H1 (cell line): ENCODE results near the gene COX14. TPM values are rescaled to one million over a fixed set of nuclear protein-coding genes. Genes with fewer than 3 reads are reported as not detected.

ENCODE experiments used
- CTCF ChIA-PET: fragments of 300-600 bp; sonication (Branson Sonifier 250); formaldehyde crosslinking; loops from one replicate; lab custom pipeline; 2021; ENCODE audit not compliant: partially characterized antibody; lab: Charles Lee
- POLR2A ChIA-PET: fragments of 300-600 bp; sonication (Branson Sonifier 250); formaldehyde crosslinking; loops from one replicate; lab custom pipeline; 2021; ENCODE audit warnings: inconsistent platforms; ENCODE audit not compliant: partially characterized antibody; lab: Charles Lee
- DNase-seq, 2 experiments: peaks; one replicate each; pipeline versions ENCODE4 v3.0.0 to v3.0.0-alpha.2; 2010 to 2022; ENCODE audit warnings: low spot score in 2 of 2, low read depth in 1 of 2, mixed read lengths in 1 of 2
- FAIRE-seq: peaks from 2 replicates; lab custom pipeline; 2011; peaks lifted over from hg19 to GRCh38; lab: Jason Lieb, UNC
- H2AFZ ChIP-seq: 2 replicates; pipeline ENCODE4 v1.8.1; 2012; ENCODE audit warnings: low read length, inconsistent platforms
- H2AK5ac ChIP-seq: 2 replicates; pipeline ENCODE4 v1.6.1; 2013; ENCODE audit warnings: low read depth, low read length
- H2BK120ac ChIP-seq: replicated peaks from 2 replicates; pipeline ENCODE3; 2013; ENCODE audit warnings: low read depth, low read length, inconsistent platforms
- H2BK12ac ChIP-seq: 2 replicates; pipeline ENCODE4 v1.6.1; 2013; ENCODE audit warnings: low read depth, low read length
- H2BK15ac ChIP-seq: 2 replicates; pipeline ENCODE4 v1.6.1; 2013; ENCODE audit warnings: low read length
- H2BK20ac ChIP-seq: 2 replicates; pipeline ENCODE4 v1.6.1; 2013; ENCODE audit warnings: low read length
- H2BK5ac ChIP-seq: 2 replicates; pipeline ENCODE4 v1.6.1; 2013; ENCODE audit warnings: low read depth, low read length
- H3K14ac ChIP-seq: 2 replicates; pipeline ENCODE4 v1.6.1; 2013; ENCODE audit warnings: inconsistent platforms; ENCODE audit not compliant: insufficient read length
- H3K18ac ChIP-seq: 2 replicates; pipeline ENCODE4 v1.6.1; 2013; ENCODE audit warnings: low read length; ENCODE audit errors: extremely low read depth
- H3K23ac ChIP-seq: 2 replicates; pipeline ENCODE4 v1.6.1; 2013; ENCODE audit warnings: inconsistent platforms; ENCODE audit not compliant: insufficient read length
- H3K23me2 ChIP-seq: 2 replicates; pipeline ENCODE4 v1.6.1; 2013; ENCODE audit warnings: low read depth, low read length
- H3K27ac ChIP-seq: 2 replicates; pipeline ENCODE4 v1.6.1; 2011; ENCODE audit warnings: low read depth, low read length, inconsistent platforms
- H3K27me3 ChIP-seq, 4 experiments: replicated peaks in 1 of 4; 1 replicate in 1 of 4; 2 replicates in 3 of 4; pipeline versions ENCODE4 v1.6.1 to v1.8.1; 2011 to 2013; ENCODE audit warnings: low read length in 3 of 4, mild to moderate bottlenecking in 3 of 4, inconsistent platforms in 2 of 4, mixed read lengths in 2 of 4, moderate library complexity in 1 of 4; ENCODE audit not compliant: control insufficient read depth in 3 of 4, insufficient read depth in 3 of 4; ENCODE audit errors: extremely low read depth in 1 of 4
- H3K36me3 ChIP-seq, 4 experiments: 2 replicates each; pipeline versions ENCODE4 v1.6.1 to v1.8.1; 2011 to 2013; ENCODE audit warnings: mild to moderate bottlenecking in 4 of 4, low read length in 3 of 4, moderate library complexity in 2 of 4, control low read depth in 1 of 4, inconsistent platforms in 1 of 4; ENCODE audit not compliant: insufficient read depth in 4 of 4, control insufficient read depth in 2 of 4
- H3K4ac ChIP-seq: replicated peaks from 2 replicates; pipeline ENCODE3; 2013; ENCODE audit warnings: low read length, low read depth, mixed read lengths, inconsistent platforms; ENCODE audit not compliant: insufficient read length
- H3K4me1 ChIP-seq, 4 experiments: replicated peaks in 1 of 4; 1 replicate in 1 of 4; 2 replicates in 3 of 4; pipeline versions ENCODE4 v1.6.1 to v1.8.1; 2011 to 2013; ENCODE audit warnings: low read length in 3 of 4, inconsistent platforms in 2 of 4, mixed read lengths in 1 of 4; ENCODE audit not compliant: insufficient read depth in 4 of 4, control insufficient read depth in 3 of 4
- H3K4me2 ChIP-seq, 2 experiments: 2 replicates each; pipeline versions ENCODE4 v1.6.1 to v1.8.1; 2011 to 2013; ENCODE audit warnings: low read depth in 2 of 2, low read length in 2 of 2, control low read depth in 1 of 2, inconsistent platforms in 1 of 2, mild to moderate bottlenecking in 1 of 2; ENCODE audit not compliant: insufficient read depth in 1 of 2
- H3K4me3 ChIP-seq, 4 experiments: fragments of 200-600, 300-600 bp in 1 of 4; sonication (generic), shearing (Covaris generic), sonication (Bioruptor Twin) in 1 of 4; 2 replicates each; pipeline versions ENCODE4 v1.5.1 to v1.8.1; 2011 to 2016; ENCODE audit warnings: low read length in 4 of 4, low read depth in 3 of 4, control low read depth in 2 of 4, inconsistent platforms in 2 of 4, mild to moderate bottlenecking in 2 of 4, mixed read lengths in 1 of 4, moderate library complexity in 1 of 4; ENCODE audit not compliant: insufficient read depth in 2 of 4; ENCODE audit errors: extremely low read depth in 1 of 4
- H3K56ac ChIP-seq: replicated peaks from 2 replicates; pipeline ENCODE3; 2013; ENCODE audit warnings: low read depth, mild to moderate bottlenecking, mixed read lengths, low read length, inconsistent platforms; ENCODE audit not compliant: insufficient read length
- H3K79me1 ChIP-seq: 2 replicates; pipeline ENCODE4 v1.6.1; 2013; ENCODE audit warnings: low read depth, low read length, control low read depth
- H3K79me2 ChIP-seq, 2 experiments: 2 replicates each; pipeline versions ENCODE4 v1.6.1 to v1.8.1; 2012 to 2013; ENCODE audit warnings: low read length in 2 of 2, mild to moderate bottlenecking in 2 of 2, inconsistent platforms in 1 of 2; ENCODE audit not compliant: insufficient read depth in 2 of 2, control insufficient read depth in 1 of 2
- H3K9ac ChIP-seq, 4 experiments: replicated peaks in 1 of 4; 1 replicate in 1 of 4; 2 replicates in 3 of 4; pipeline versions ENCODE4 v1.6.1 to v1.8.1; 2011 to 2013; ENCODE audit warnings: low read depth in 3 of 4, low read length in 3 of 4, control low read depth in 2 of 4, mild to moderate bottlenecking in 2 of 4, moderate library complexity in 2 of 4, inconsistent platforms in 1 of 4; ENCODE audit errors: extremely low read depth in 1 of 4
- H3K9me3 ChIP-seq, 2 experiments: 2 replicates each; pipeline versions ENCODE4 v1.6.1 to v1.8.1; 2012 to 2013; ENCODE audit warnings: mild to moderate bottlenecking in 2 of 2, moderate library complexity in 2 of 2, control low read depth in 1 of 2, inconsistent platforms in 1 of 2, low read depth in 1 of 2, low read length in 1 of 2, mixed read lengths in 1 of 2; ENCODE audit not compliant: insufficient read depth in 2 of 2
- H4K20me1 ChIP-seq, 2 experiments: replicated peaks in 1 of 2; 2 replicates each; pipeline versions ENCODE3 to v1.8.1; 2011 to 2013; ENCODE audit warnings: inconsistent platforms in 2 of 2, low read length in 2 of 2, mild to moderate bottlenecking in 1 of 2; ENCODE audit not compliant: insufficient read depth in 2 of 2, control insufficient read depth in 1 of 2
- H4K5ac ChIP-seq: 2 replicates; pipeline ENCODE4 v1.6.1; 2013; ENCODE audit warnings: low read length, low read depth, mixed read lengths, inconsistent platforms; ENCODE audit not compliant: insufficient read length
- H4K8ac ChIP-seq: 2 replicates; pipeline ENCODE4 v1.8.0; 2013; ENCODE audit warnings: mild to moderate bottlenecking, moderate library complexity, low read length, inconsistent platforms; ENCODE audit not compliant: insufficient read depth; ENCODE audit errors: extremely low read depth
- H4K91ac ChIP-seq: replicated peaks from 2 replicates; pipeline ENCODE3; 2013; ENCODE audit warnings: low read length, mixed read lengths, inconsistent platforms; ENCODE audit not compliant: insufficient read length
- CHD2 ChIP-seq: IDR thresholded peaks from 2 replicates; pipeline ENCODE4 v1.6.1; 2012; ENCODE audit warnings: low read length, improper control_type of control experiment
- CTBP2 ChIP-seq: IDR thresholded peaks from 2 replicates; pipeline ENCODE4 v1.7.0; 2011; ENCODE audit warnings: borderline replicate concordance, mild to moderate bottlenecking, moderate library complexity, mixed read lengths, low read length; ENCODE audit not compliant: insufficient read depth, insufficient read length
- KDM4A ChIP-seq: IDR thresholded peaks from one replicate; pipeline ENCODE4 v1.7.1; 2012; ENCODE audit warnings: low read depth, mild to moderate bottlenecking, moderate library complexity, low read length, inconsistent platforms; ENCODE audit not compliant: severe bottlenecking
- PHF8 ChIP-seq: fragments of 200-600 bp; sonication (generic); conservative IDR thresholded peaks from 2 replicates; pipeline ENCODE4 v1.7.1; 2012; ENCODE audit warnings: low read depth, mild to moderate bottlenecking, inconsistent platforms, low read length, moderate library complexity
- TAF7 ChIP-seq: optimal IDR thresholded peaks from 2 replicates; pipeline ENCODE3; 2011; ENCODE audit warnings: low read depth, mild to moderate bottlenecking, inconsistent platforms, low read length, moderate library complexity, borderline replicate concordance
- ZNF274 ChIP-seq: IDR thresholded peaks from 2 replicates; pipeline ENCODE4 v1.7.0; 2012; ENCODE audit warnings: low read length, borderline replicate concordance; ENCODE audit errors: extremely low read depth
- WGBS, 2 experiments: shearing (Covaris generic) in 1 of 2; methylation state at CpG; one replicate each; pipeline versions ENCODE4 v1.1.6 to v1.1.7; 2013 to 2015; ENCODE audit warnings: low lambda C conversion rate in 2 of 2, mixed read lengths in 2 of 2, inconsistent platforms in 1 of 2, low coverage in 1 of 2, missing lambda C conversion rate in 1 of 2; ENCODE audit not compliant: insufficient replicate concordance in 2 of 2, insufficient coverage in 1 of 2, insufficient read length in 1 of 2; ENCODE audit errors: extremely low coverage in 1 of 2, missing lambda C conversion rate in 1 of 2; 5-methylcytosine and 5-hydroxymethylcytosine counted together
- polyA plus RNA-seq, 7 experiments: library from polyadenylated mRNA; depleted of rRNA in 3 of 7; stranded (reverse) in 5 of 7; unstranded in 2 of 7; fragments of >200 nt in 5 of 7; fragments of 200-250 nt in 2 of 7; gene quantifications; 1 replicate in 5 of 7; 2 replicates in 1 of 7; 4 replicates in 1 of 7; pipeline versions ENCODE4 v1.2.1 to v1.2.3, GENCODE V29; 2011 to 2013; ENCODE audit warnings: missing spikeins in 2 of 7, mixed read lengths in 2 of 7
- total RNA-seq: library from RNA; stranded (reverse); fragmentation: NEBNext Ultra II Directional; extraction: Animal tissue kit (Norgen Biotek cat#: 25700); gene quantifications from 2 replicates; pipeline ENCODE4 v1.2.1, GENCODE V29; 2021

The COX14 gene
- total and polyA plus RNA-seq, 2 of the 8 experiments (the other 6 are each of a cell fraction or from before 2014, with no cell fraction given) = 40.1 to 102 TPM

DNA sequence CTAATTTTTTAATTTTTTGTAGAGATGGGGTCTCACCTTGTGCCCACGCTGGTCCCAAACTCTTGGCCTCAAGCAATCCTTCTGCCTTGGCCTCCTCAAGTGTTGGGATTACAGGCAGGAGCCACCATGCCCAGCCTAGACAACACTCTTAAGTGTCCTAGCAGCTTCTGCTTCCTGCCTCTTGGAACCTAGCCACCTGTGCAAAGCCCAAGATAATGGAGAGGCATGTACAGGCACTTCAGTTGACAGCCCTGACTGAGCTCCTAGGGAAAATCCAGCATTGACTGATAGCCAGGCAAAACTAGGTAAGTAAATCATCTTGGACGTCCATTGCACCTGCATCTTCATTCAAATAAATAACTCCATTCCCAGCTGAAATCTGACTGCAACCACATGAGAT, 15.5 kb downstream of the COX14 start:
- Histone ChIP-seq H3K4me2 (no peak overlapping the region), H3K27me3 (no peaks in the 10 kb centered on the region), H3K9ac (no peak overlapping the region), H3K36me3 (peaks cover 11 to 31% (median 19%) of the 10 kb centered on the region in 4 experiments; a peak in 7 of 8 replicates), H3K23ac (no peak overlapping the region), H4K20me1 (peaks cover 0 to 2% of the 10 kb centered on the region in 2 experiments), H3K4ac (no peak overlapping the region), H3K79me2 (no peaks in the 10 kb centered on the region), H3K4me1 (no peaks in the 10 kb centered on the region), H4K5ac (no peak overlapping the region), H2BK120ac (no peak overlapping the region), H2AFZ (no peak overlapping the region), H3K18ac (no peak overlapping the region), H4K91ac (no peak overlapping the region), H3K23me2 (no peaks in the 10 kb centered on the region), H3K4me3 (no peak overlapping the region), H2BK5ac (no peak overlapping the region), H2AK5ac (no peak overlapping the region), H3K14ac (no peak overlapping the region), H3K27ac (no peak overlapping the region), H2BK12ac (no peak overlapping the region), H2BK15ac (no peak overlapping the region), H2BK20ac (no peak overlapping the region), H4K8ac (no peak overlapping the region), H3K79me1 (no peaks in the 10 kb centered on the region), H3K56ac (no peak overlapping the region), H3K9me3 (no peaks in the 10 kb centered on the region)
- no peak for DNase-seq
- WGBS, 2 experiments = 91% methylated on average over 2 of the region's 2 CpGs; no CpG with 5 or more reads in 1 of the 2 experiments
- POLR2A ChIA-PET = interaction anchor here (0.9 to 4.2 kb wide), 7 partner anchors 11 to 39 kb away, joined by 3 to 19 read pairs (median 6); partner anchors contain the start of genes CERS5, COX14 and GPD1
- CTCF ChIA-PET = interaction anchor here (0.7 to 32.9 kb wide), 7 partner anchors 9 to 187 kb away, joined by 3 to 625 read pairs (median 5); partner anchors contain the start of genes COX14 and SMARCD1
- no peak for FAIRE-seq
- TF ChIP-seq TAF7 (no peak), KDM4A (no peak), PHF8 (no peak), CHD2 (no peak), ZNF274 (no peak), CTBP2 (no peak)
